ENCODE results near the gene PREX1.

The PREX1 gene

GRCh38 chr20:48597521-48598302 is 230.1 kb downstream of the PREX1 start:
- H3K36me3 Mint-ChIP-seq (ENCODE audit: low read depth): no peaks in the 10 kb centered on the region
- no peak for ATAC-seq
- no peak overlapping the region for H3K4me3 Mint-ChIP-seq
- H3K4me1 Mint-ChIP-seq: no peaks in the 10 kb centered on the region
- H3K27me3 Mint-ChIP-seq: peaks cover 6% of the 10 kb centered on the region
- H3K9me3 Mint-ChIP-seq: no peaks in the 10 kb centered on the region
- no peak for DNase-seq
- no peak overlapping the region for H3K27ac Mint-ChIP-seq

DNA sequence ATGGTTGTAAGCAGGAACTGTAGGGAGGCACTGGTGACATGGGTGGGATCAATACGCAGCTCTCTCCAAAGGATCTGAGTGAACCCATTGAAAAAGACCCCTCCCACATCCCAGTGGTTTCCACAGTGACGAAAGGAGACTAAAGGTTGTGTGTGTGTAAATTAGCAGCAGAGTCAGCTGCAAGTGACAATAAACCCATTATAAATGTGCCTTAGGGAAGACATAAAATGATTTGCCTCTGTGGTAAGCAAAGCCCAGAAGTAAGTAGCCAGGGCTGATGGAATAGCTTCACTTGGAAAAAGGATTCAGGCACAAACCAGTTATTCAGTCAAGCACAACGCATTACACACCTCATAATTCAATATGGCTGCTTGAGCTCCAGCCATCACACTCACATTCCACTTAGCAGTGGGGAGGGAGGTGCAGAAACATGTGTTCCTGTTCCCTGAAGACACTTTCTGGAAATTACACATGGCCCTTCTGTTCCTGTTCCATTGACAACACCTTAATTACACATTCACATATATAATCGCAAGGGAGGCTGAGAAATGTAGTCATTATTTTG is 231.4 kb downstream of the PREX1 start:
- H3K4me1 Mint-ChIP-seq: no peaks in the 10 kb centered on the region
- no peak for ATAC-seq
- no peak for DNase-seq
- no peaks in the 10 kb centered on the region for H3K9me3 Mint-ChIP-seq
- no peaks in the 10 kb centered on the region for H3K36me3 Mint-ChIP-seq (ENCODE audit: low read depth)
- no peak overlapping the region for H3K4me3 Mint-ChIP-seq
- H3K27ac Mint-ChIP-seq: no peak overlapping the region
- peaks cover 6% of the 10 kb centered on the region for H3K27me3 Mint-ChIP-seq

GRCh38 chr20:48595495-48596333 is 232.1 kb downstream of the PREX1 start:
- DNase-seq: no peak
- ATAC-seq: no peak
- Mint-ChIP-seq H3K27me3 (peaks cover 6% of the 10 kb centered on the region), H3K36me3 (ENCODE audit: low read depth) (no peaks in the 10 kb centered on the region), H3K4me3 (no peak overlapping the region), H3K27ac (no peak overlapping the region), H3K4me1 (no peaks in the 10 kb centered on the region), H3K9me3 (no peaks in the 10 kb centered on the region)

DNA sequence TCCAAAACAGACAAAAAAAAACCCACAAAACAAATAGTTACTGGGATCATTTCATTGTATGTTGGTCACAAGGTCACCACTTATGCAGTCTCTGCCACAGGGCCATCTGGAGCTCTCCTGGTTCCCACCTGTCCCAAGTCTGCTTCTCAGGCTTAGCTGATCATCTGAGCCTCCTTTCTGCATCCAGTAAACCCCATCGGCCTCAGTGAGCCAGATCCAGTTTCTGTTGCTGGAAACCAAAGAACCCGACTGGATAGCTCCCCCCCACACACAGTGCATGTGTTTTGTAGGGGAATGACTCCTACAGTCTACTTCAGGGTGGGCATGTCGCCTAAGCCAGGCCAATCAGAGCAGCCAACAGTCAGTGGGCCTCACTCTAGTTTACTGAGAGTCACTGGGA is 233.3 kb downstream of the PREX1 start:
- H3K36me3 Mint-ChIP-seq (ENCODE audit: low read depth): no peaks in the 10 kb centered on the region
- no peak for ATAC-seq
- H3K4me1 Mint-ChIP-seq: no peaks in the 10 kb centered on the region
- no peak overlapping the region for H3K4me3 Mint-ChIP-seq
- DNase-seq: no peak
- no peak overlapping the region for H3K27ac Mint-ChIP-seq
- H3K9me3 Mint-ChIP-seq: no peaks in the 10 kb centered on the region
- peaks cover 6% of the 10 kb centered on the region for H3K27me3 Mint-ChIP-seq

DNA sequence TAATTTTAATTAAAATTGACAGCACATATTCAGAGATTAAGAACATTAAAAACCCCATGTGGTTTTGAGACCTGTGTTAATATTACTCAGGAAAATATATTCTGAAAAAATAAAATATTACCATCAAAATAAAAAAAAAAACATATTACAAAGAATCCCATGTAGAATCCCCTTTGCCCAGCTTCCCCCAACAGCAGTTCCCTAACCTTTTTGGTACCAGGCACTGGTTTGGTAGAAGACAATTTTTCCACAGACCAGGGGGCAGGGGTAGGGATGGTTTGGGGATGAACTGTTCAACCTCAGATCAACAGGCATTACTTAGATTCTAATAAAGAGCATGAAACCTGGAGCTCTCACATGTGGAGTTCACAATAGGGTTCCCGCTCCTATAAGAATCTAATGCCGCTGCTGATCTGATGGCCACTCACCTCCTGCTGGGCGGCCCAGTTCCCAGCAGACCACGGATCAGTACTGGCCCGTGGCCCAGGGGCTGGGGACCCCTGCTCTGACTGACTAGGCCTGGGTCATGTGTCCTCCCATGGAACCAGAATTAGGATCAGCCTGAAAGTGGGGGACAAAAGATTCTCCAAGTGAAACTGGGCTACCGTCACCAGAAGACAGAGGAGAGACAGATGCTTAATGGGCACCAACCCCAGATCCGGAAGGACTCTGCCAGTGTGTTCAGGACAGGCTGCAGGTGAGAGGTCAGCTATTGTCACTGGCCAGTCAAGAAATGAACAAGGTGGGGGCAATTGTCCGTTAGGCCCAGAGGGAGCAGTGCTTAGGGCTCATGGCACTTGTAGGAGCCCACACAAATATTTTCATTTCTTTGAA is 235.5 kb downstream of the PREX1 start:
- Mint-ChIP-seq H3K27me3 (peaks cover 6% of the 10 kb centered on the region), H3K9me3 (no peaks in the 10 kb centered on the region), H3K4me1 (no peaks in the 10 kb centered on the region), H3K36me3 (ENCODE audit: low read depth) (no peaks in the 10 kb centered on the region), H3K4me3 (no peak overlapping the region), H3K27ac (no peak overlapping the region)
- no peak for ATAC-seq
- DNase-seq: no peak

DNA sequence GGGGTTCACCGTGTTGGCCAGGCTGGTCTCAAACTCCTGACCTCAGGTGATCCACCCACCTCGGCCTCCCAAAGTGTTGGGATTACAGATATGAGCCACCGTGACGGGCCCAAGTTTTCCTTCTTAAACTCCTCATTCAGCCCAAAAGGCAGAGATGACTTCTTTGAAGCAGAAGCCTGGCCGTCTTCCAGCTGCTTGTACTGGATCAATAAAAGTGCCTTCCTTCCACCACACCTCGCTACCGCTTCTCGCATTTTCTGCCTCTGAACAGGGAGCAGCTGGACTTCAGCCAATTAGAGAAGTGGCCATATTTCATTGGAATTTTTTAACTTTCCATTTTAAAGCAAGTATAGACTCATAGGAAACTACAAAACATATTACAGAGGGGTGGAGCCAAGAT is 241.1 kb downstream of the PREX1 start:
- ATAC-seq (no peak), DNase-seq (no peak)
- Mint-ChIP-seq H3K27me3 (peaks cover 12% of the 10 kb centered on the region), H3K27ac (no peak overlapping the region), H3K36me3 (ENCODE audit: low read depth) (no peaks in the 10 kb centered on the region), H3K9me3 (no peaks in the 10 kb centered on the region), H3K4me1 (no peaks in the 10 kb centered on the region), H3K4me3 (no peak overlapping the region)

GRCh38 chr20:48585061-48585870 is 242.5 kb downstream of the PREX1 start:
- Mint-ChIP-seq H3K4me3 (no peak overlapping the region), H3K9me3 (no peaks in the 10 kb centered on the region), H3K27ac (no peak overlapping the region), H3K27me3 (peaks cover 17% of the 10 kb centered on the region), H3K36me3 (ENCODE audit: low read depth) (no peaks in the 10 kb centered on the region), H3K4me1 (no peaks in the 10 kb centered on the region)
- ATAC-seq: no peak
- no peak for DNase-seq

- Mint-ChIP-seq H3K27me3 (peaks cover 17% of the 10 kb centered on the region), H3K4me3 (no peak overlapping the region), H3K9me3 (no peaks in the 10 kb centered on the region), H3K4me1 (no peaks in the 10 kb centered on the region), H3K36me3 (ENCODE audit: low read depth) (no peaks in the 10 kb centered on the region), H3K27ac (no peak overlapping the region)
- DNase-seq (no peak), ATAC-seq (no peak)
Measured at GRCh38 chr20:48584391-48585060, 243.3 kb downstream of the PREX1 start.

GRCh38 chr20:48583801-48584200 is 244.0 kb downstream of the PREX1 start:
- Mint-ChIP-seq H3K4me3 (no peak overlapping the region), H3K9me3 (no peaks in the 10 kb centered on the region), H3K27ac (no peak overlapping the region), H3K36me3 (ENCODE audit: low read depth) (no peaks in the 10 kb centered on the region), H3K27me3 (peaks cover 17% of the 10 kb centered on the region), H3K4me1 (no peaks in the 10 kb centered on the region)
- ATAC-seq (no peak), DNase-seq (no peak)

DNA sequence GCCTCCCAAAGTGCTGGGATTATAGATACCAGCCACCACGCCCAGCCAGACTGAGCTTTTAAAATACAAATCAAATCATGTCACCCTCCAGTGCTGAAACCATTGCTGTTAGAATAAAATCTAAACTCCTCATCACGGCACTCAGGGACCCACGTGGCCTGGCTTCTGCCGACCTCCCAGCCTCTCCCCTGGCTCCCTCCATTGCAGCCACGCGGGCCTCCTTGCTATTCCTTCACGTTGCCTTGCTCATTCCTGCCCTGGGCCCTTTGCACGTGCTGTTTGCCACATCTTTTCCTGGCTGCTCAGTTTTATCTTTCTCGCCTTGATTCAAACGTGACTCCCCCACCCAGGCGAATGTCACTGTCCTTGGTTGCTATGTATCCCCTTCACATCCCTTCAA is 244.6 kb downstream of the PREX1 start:
- H3K27me3 Mint-ChIP-seq: peaks cover 14% of the 10 kb centered on the region

GRCh38 chr20:48582673-48582985 is 245.2 kb downstream of the PREX1 start:
- no peak overlapping the region for H3K27ac Mint-ChIP-seq
- H3K9me3 Mint-ChIP-seq: no peaks in the 10 kb centered on the region
- peaks cover 14% of the 10 kb centered on the region for H3K27me3 Mint-ChIP-seq
- H3K4me3 Mint-ChIP-seq: no peak overlapping the region
- no peaks in the 10 kb centered on the region for H3K4me1 Mint-ChIP-seq
- no peaks in the 10 kb centered on the region for H3K36me3 Mint-ChIP-seq (ENCODE audit: low read depth)
- ATAC-seq (no peak), DNase-seq (no peak)

More for the DNA sequence above, 244.6 kb downstream of the PREX1 start:
- H3K27ac Mint-ChIP-seq: no peak overlapping the region
- H3K4me3 Mint-ChIP-seq: no peak overlapping the region
- H3K36me3 Mint-ChIP-seq (ENCODE audit: low read depth): no peaks in the 10 kb centered on the region
- no peak for DNase-seq
- H3K9me3 Mint-ChIP-seq: no peaks in the 10 kb centered on the region
- H3K4me1 Mint-ChIP-seq: no peaks in the 10 kb centered on the region
- ATAC-seq: no peak

GRCh38 chr20:48581167-48581566 is 246.6 kb downstream of the PREX1 start:
- H3K27ac Mint-ChIP-seq: no peak overlapping the region

GRCh38 chr20:48578397-48579098 is 249.3 kb downstream of the PREX1 start:
- DNase-seq (no peak), ATAC-seq (no peak)
- no peak overlapping the region for H3K4me3 Mint-ChIP-seq
- no peaks in the 10 kb centered on the region for H3K4me1 Mint-ChIP-seq
- H3K9me3 Mint-ChIP-seq: no peaks in the 10 kb centered on the region
- no peak overlapping the region for H3K27ac Mint-ChIP-seq
- H3K27me3 Mint-ChIP-seq: peaks cover 11% of the 10 kb centered on the region
- no peaks in the 10 kb centered on the region for H3K36me3 Mint-ChIP-seq (ENCODE audit: low read depth)

More at GRCh38 chr20:48581167-48581566, 246.6 kb downstream of the PREX1 start:
- no peaks in the 10 kb centered on the region for H3K4me1 Mint-ChIP-seq
- H3K9me3 Mint-ChIP-seq: no peaks in the 10 kb centered on the region
- ATAC-seq (no peak), DNase-seq (no peak)
- peaks cover 10% of the 10 kb centered on the region for H3K27me3 Mint-ChIP-seq
- H3K4me3 Mint-ChIP-seq: no peak overlapping the region
- H3K36me3 Mint-ChIP-seq (ENCODE audit: low read depth): no peaks in the 10 kb centered on the region
